Fibroblast of villous mesenchyme (primary cell): ENCODE data around the gene NTM. TPM values are rescaled to one million over a fixed set of nuclear protein-coding genes. Genes with fewer than 3 reads are reported as not detected.

ENCODE experiments used
- DNase-seq: peaks from one replicate; pipeline ENCODE4 v3.0.0-alpha.2; 2010; ENCODE audit warnings: low read depth
- H3K4me3 ChIP-seq: 2 replicates; pipeline ENCODE4 v1.5.1; 2011; ENCODE audit warnings: low read depth, mild to moderate bottlenecking, low read length
- total RNA-seq: library from RNA; depleted of rRNA; stranded (reverse); fragments of >200 nt; gene quantifications from 2 replicates; pipeline ENCODE4 v1.2.3, GENCODE V29; 2012
- TF ChIP-seq, protein P1 (sequence below): IDR thresholded peaks from 2 replicates; pipeline ENCODE4 v1.5.1; 2012; ENCODE audit warnings: low read depth, mild to moderate bottlenecking, low read length; ENCODE audit not compliant: insufficient read depth

The NTM gene
- total RNA-seq, 1 donor = 7.3 TPM

DNA sequence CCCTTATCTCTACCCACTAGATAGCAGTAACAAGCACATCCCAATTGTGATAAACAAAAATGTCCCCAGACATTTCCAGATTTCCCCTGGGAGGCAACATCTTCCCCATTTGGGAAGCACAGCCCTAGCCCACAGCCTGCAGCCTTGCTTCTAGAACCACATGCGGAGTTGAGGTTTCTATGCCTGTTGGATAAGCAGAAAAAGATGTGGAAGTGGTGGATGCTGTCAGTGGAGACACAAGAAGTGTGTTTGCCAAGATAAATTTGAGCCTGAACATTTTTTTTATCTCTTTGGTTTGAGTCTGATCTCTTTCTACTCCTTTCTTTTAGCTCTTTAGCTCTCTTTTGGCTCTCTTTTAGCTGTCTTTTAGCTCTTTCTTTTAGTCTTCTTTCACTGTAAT lies 884.5 kb downstream of the NTM start:
- no peak overlapping the region for H3K4me3 ChIP-seq
- TF ChIP-seq, protein P1, sequence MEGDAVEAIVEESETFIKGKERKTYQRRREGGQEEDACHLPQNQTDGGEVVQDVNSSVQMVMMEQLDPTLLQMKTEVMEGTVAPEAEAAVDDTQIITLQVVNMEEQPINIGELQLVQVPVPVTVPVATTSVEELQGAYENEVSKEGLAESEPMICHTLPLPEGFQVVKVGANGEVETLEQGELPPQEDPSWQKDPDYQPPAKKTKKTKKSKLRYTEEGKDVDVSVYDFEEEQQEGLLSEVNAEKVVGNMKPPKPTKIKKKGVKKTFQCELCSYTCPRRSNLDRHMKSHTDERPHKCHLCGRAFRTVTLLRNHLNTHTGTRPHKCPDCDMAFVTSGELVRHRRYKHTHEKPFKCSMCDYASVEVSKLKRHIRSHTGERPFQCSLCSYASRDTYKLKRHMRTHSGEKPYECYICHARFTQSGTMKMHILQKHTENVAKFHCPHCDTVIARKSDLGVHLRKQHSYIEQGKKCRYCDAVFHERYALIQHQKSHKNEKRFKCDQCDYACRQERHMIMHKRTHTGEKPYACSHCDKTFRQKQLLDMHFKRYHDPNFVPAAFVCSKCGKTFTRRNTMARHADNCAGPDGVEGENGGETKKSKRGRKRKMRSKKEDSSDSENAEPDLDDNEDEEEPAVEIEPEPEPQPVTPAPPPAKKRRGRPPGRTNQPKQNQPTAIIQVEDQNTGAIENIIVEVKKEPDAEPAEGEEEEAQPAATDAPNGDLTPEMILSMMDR = no peak
- no peak for DNase-seq

GRCh38 chr11:132256528-132257279 lies 886.3 kb downstream of the NTM start:
- no peak for DNase-seq
- TF ChIP-seq, protein P1 = no peak
- H3K4me3 ChIP-seq = no peak overlapping the region

DNA sequence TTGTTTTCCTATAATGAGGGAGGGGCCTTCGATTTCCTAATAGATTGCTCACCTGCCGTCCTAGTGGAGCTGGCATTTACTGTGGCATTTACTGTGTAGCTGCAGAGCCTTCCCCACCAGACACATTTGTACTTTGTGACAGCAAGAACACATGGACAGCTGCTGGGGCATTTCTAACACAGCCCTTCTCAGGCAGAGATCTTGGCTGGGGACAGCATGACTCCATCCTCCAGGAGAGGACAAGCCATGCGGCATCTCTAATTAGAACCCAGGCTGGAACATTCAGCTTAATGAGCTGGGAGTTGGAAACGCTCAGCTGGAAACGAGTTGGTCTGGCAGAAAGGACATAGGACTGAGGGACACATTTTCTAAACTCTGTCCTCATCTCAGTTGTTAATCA lies 887.5 kb downstream of the NTM start:
- no peak overlapping the region for H3K4me3 ChIP-seq
- TF ChIP-seq, protein P1 = no peak
- no peak for DNase-seq

- TF ChIP-seq, protein P1 = no peak
- DNase-seq = no peak
- no peak overlapping the region for H3K4me3 ChIP-seq
Measured at GRCh38 chr11:132258875-132259274, 888.5 kb downstream of the NTM start.

GRCh38 chr11:132260636-132261035 lies 890.2 kb downstream of the NTM start:
- H3K4me3 ChIP-seq = no peak overlapping the region
- TF ChIP-seq, protein P1 = no peak
- DNase-seq = no peak

DNA sequence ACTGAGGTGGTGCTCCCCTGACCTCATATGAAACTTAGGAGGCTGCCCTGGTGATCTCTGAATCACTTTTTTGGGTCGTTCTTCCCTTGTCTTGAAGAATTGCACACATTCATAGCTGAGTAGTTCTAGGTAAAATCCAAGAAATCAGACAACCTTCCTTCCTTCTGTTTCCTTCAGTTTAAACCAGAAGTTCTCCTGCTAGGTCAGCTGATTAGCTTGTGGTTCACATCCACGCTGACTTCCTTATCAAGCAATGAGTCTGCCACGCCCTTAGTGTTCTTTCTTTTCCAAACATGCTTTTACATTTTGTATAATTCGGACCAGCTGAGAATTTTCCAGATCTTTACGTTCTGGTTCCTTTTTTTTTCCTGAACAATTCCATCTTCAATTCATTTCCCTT lies 892.8 kb downstream of the NTM start:
- no peak for DNase-seq
- no peak overlapping the region for H3K4me3 ChIP-seq
- TF ChIP-seq, protein P1 = no peak

DNA sequence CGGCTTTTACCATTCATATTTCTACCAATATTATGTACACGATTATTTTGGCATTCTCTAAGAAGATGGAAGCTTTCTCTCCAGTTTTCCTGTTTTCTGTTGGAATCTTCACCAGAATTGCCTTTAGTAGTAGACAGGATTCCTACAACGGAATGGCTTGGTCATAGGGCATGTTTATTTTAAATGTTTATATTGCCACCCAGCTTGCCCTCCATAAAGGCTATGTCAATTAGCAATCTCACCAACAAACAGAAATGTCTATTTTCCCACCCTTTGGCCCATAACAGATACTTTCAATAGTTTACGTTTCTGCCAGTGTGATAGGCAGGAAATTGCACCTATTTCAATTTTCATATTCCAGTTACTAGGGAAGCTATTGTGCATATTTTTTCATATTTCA lies 893.5 kb downstream of the NTM start:
- DNase-seq = no peak
- TF ChIP-seq, protein P1 = no peak
- no peak overlapping the region for H3K4me3 ChIP-seq
